HEK293 (cell line): Measurements from ENCODE around the gene TRAPPC12.

ENCODE experiments used
- CTCF ChIP-seq: fragments of 450-650 bp; formaldehyde crosslinking; IDR thresholded peaks from 2 replicates; pipeline ENCODE4 v1.5.1; 2016; ENCODE audit warnings: missing biosample characterization, missing genetic modification characterization
- GLIS2 ChIP-seq: fragments of 450-650 bp; formaldehyde crosslinking; IDR thresholded peaks from 2 replicates; pipeline ENCODE4 v1.5.1; 2016; ENCODE audit warnings: missing biosample characterization, missing genetic modification characterization
- HOXA7 ChIP-seq: sonication (generic); formaldehyde crosslinking; IDR thresholded peaks from 2 replicates; pipeline ENCODE4 v1.8.1; 2022; ENCODE audit warnings: missing genetic modification reagents, borderline replicate concordance
- MYNN ChIP-seq: fragments of 450-650 bp; formaldehyde crosslinking; IDR thresholded peaks from 2 replicates; pipeline ENCODE4 v1.5.1; 2016; ENCODE audit warnings: missing biosample characterization, missing genetic modification characterization, borderline replicate concordance
- PRDM4 ChIP-seq: fragments of 450-650 bp; formaldehyde crosslinking; IDR thresholded peaks from 2 replicates; pipeline ENCODE4 v1.5.1; 2017; ENCODE audit warnings: missing biosample characterization, missing genetic modification characterization
- ZBTB10 ChIP-seq: fragments of 450-650 bp; formaldehyde crosslinking; IDR thresholded peaks from 2 replicates; pipeline ENCODE4 v1.5.1; 2016; ENCODE audit warnings: missing biosample characterization, missing genetic modification characterization
- ZFHX2 ChIP-seq: fragments of 450-650 bp; formaldehyde crosslinking; conservative IDR thresholded peaks from 2 replicates; pipeline ENCODE4 v1.5.1; 2016; ENCODE audit warnings: missing biosample characterization, missing genetic modification characterization
- ZNF169 ChIP-seq: fragments of 450-650 bp; formaldehyde crosslinking; IDR thresholded peaks from 2 replicates; pipeline ENCODE4 v1.5.1; 2016; ENCODE audit warnings: missing biosample characterization, missing genetic modification characterization
- ZNF214 ChIP-seq: fragments of 450-650 bp; formaldehyde crosslinking; IDR thresholded peaks from 2 replicates; pipeline ENCODE4 v1.5.1; 2017; ENCODE audit warnings: missing biosample characterization, mild to moderate bottlenecking, missing genetic modification characterization, borderline replicate concordance
- ZNF248 ChIP-seq: fragments of 450-650 bp; formaldehyde crosslinking; IDR thresholded peaks from 2 replicates; pipeline ENCODE4 v1.5.1; 2017; ENCODE audit warnings: missing biosample characterization, missing genetic modification characterization
- ZNF701 ChIP-seq: fragments of 450-650 bp; formaldehyde crosslinking; IDR thresholded peaks from 2 replicates; pipeline ENCODE4 v1.5.1; 2016; ENCODE audit warnings: missing biosample characterization, missing genetic modification characterization
- ZNF785 ChIP-seq: fragments of 450-650 bp; formaldehyde crosslinking; IDR thresholded peaks from 2 replicates; pipeline ENCODE4 v1.5.1; 2016; ENCODE audit warnings: missing biosample characterization, missing genetic modification characterization

GRCh38 chr2:3480352-3481010 is 101.0 kb downstream of the TRAPPC12 start:
- TF ChIP-seq ZNF785 (tag by site-specific recombination) (no peak), ZNF169 (tag by site-specific recombination) (no peak), PRDM4 (no peak), CTCF (tag by site-specific recombination) (no peak), MYNN (tag by site-specific recombination) (no peak), GLIS2 (tag by site-specific recombination) (no peak), ZNF214 (tag by site-specific recombination) (no peak), ZBTB10 (tag by site-specific recombination) (no peak), ZFHX2 (no peak), ZNF248 (no peak), HOXA7 (no peak), ZNF701 (no peak)
